Large intestine (tissue), 3 donors: Measurements from ENCODE around the gene DGKK. TPM values are rescaled to one million over a fixed set of nuclear protein-coding genes. Genes with fewer than 3 reads are reported as not detected.

ENCODE experiments used
- DNase-seq, 2 donors: peaks; one replicate each; pipeline versions ENCODE4 v3.0.0 to v3.0.0-alpha.2; 2013
- H3K27ac ChIP-seq: one replicate; pipeline ENCODE4 v1.5.1; 2013; ENCODE audit warnings: low read length
- H3K27me3 ChIP-seq: 2 replicates; pipeline ENCODE4 v1.6.1; 2013; ENCODE audit warnings: low read length; ENCODE audit not compliant: control insufficient read depth, insufficient read depth
- H3K36me3 ChIP-seq: 2 replicates; pipeline ENCODE4 v1.6.1; 2013; ENCODE audit warnings: low read length; ENCODE audit not compliant: control insufficient read depth, insufficient read depth
- H3K4me1 ChIP-seq: one replicate; pipeline ENCODE4 v1.6.1; 2013; ENCODE audit warnings: low read length; ENCODE audit not compliant: control insufficient read depth, insufficient read depth
- H3K4me3 ChIP-seq: one replicate; pipeline ENCODE4 v1.5.1; 2013; ENCODE audit warnings: low read length
- H3K9me3 ChIP-seq: one replicate; pipeline ENCODE4 v1.6.1; 2013; ENCODE audit warnings: mild to moderate bottlenecking, low read depth, low read length, moderate library complexity; ENCODE audit not compliant: control insufficient read depth
- WGBS: methylation state at CpG from one replicate; pipeline ENCODE4 v1.1.5; 2013; ENCODE audit warnings: low lambda C conversion rate; ENCODE audit not compliant: insufficient coverage; 5-methylcytosine and 5-hydroxymethylcytosine counted together
- polyA plus RNA-seq: library from polyadenylated mRNA; unstranded; fragments of 120-200 nt; gene quantifications from one replicate; pipeline ENCODE4 v1.2.1, GENCODE V29; 2013

DGKK gene
- polyA plus RNA-seq, 1 donor, result 0.09 TPM

GRCh38 chrX:50469206-50469605 lies 1.4 kb downstream of the DGKK start:
- peaks cover 68% of the 10 kb centered on the region for H3K27me3 ChIP-seq
- no peaks in the 10 kb centered on the region for H3K9me3 ChIP-seq
- no peaks in the 10 kb centered on the region for H3K36me3 ChIP-seq
- H3K4me3 ChIP-seq, result no peak overlapping the region
- no peak overlapping the region for H3K27ac ChIP-seq
- no CpG with 5 or more reads among the region's 24 CpGs for WGBS
- no peak for DNase-seq
- no peaks in the 10 kb centered on the region for H3K4me1 ChIP-seq

- WGBS, result no CpG with 5 or more reads among the region's 1 CpG
- Histone ChIP-seq H3K4me3 (no peak overlapping the region), H3K4me1 (no peaks in the 10 kb centered on the region), H3K36me3 (no peaks in the 10 kb centered on the region), H3K27me3 (no peaks in the 10 kb centered on the region), H3K27ac (no peak overlapping the region), H3K9me3 (no peaks in the 10 kb centered on the region)
- DNase-seq, result no peak
Measured at GRCh38 chrX:50459615-50460014, 11.0 kb downstream of the DGKK start.

- Histone ChIP-seq H3K36me3 (no peaks in the 10 kb centered on the region), H3K9me3 (no peaks in the 10 kb centered on the region), H3K27ac (no peak overlapping the region), H3K4me1 (no peaks in the 10 kb centered on the region), H3K27me3 (no peaks in the 10 kb centered on the region), H3K4me3 (no peak overlapping the region)
- no peak for DNase-seq
- 80% methylated on average over 1 of the region's 3 CpGs for WGBS
Measured at GRCh38 chrX:50458483-50458882, 12.1 kb downstream of the DGKK start.

- Histone ChIP-seq H3K4me1 (no peaks in the 10 kb centered on the region), H3K36me3 (no peaks in the 10 kb centered on the region), H3K27ac (no peak overlapping the region), H3K27me3 (no peaks in the 10 kb centered on the region), H3K4me3 (no peak overlapping the region), H3K9me3 (no peaks in the 10 kb centered on the region)
- no peak for DNase-seq
- WGBS, result no CpG with 5 or more reads among the region's 6 CpGs
Measured at GRCh38 chrX:50456712-50457484, 13.7 kb downstream of the DGKK start.

- Histone ChIP-seq H3K4me3 (no peak overlapping the region), H3K36me3 (no peaks in the 10 kb centered on the region), H3K4me1 (no peaks in the 10 kb centered on the region), H3K27ac (no peak overlapping the region), H3K9me3 (no peaks in the 10 kb centered on the region), H3K27me3 (no peaks in the 10 kb centered on the region)
- DNase-seq, result no peak
Measured at GRCh38 chrX:50452782-50453181, 17.8 kb downstream of the DGKK start.

- DNase-seq, result no peak
- Histone ChIP-seq H3K36me3 (no peaks in the 10 kb centered on the region), H3K4me3 (no peak overlapping the region), H3K27ac (no peak overlapping the region), H3K27me3 (no peaks in the 10 kb centered on the region), H3K9me3 (no peaks in the 10 kb centered on the region), H3K4me1 (no peaks in the 10 kb centered on the region)
- WGBS, result no CpG with 5 or more reads among the region's 1 CpG
Measured at GRCh38 chrX:50450324-50450723, 20.3 kb downstream of the DGKK start.

- no peak overlapping the region for H3K4me3 ChIP-seq
Measured at GRCh38 chrX:50448565-50448964, 22.1 kb downstream of the DGKK start.

GRCh38 chrX:50447535-50447934 lies 23.1 kb downstream of the DGKK start:
- no CpG with 5 or more reads among the region's 3 CpGs for WGBS
- Histone ChIP-seq H3K27me3 (no peaks in the 10 kb centered on the region), H3K4me1 (no peaks in the 10 kb centered on the region), H3K36me3 (no peaks in the 10 kb centered on the region), H3K4me3 (no peak overlapping the region), H3K9me3 (no peaks in the 10 kb centered on the region), H3K27ac (no peak overlapping the region)
- DNase-seq, result no peak

More at GRCh38 chrX:50448565-50448964, 22.1 kb downstream of the DGKK start:
- no peaks in the 10 kb centered on the region for H3K27me3 ChIP-seq
- H3K36me3 ChIP-seq, result no peaks in the 10 kb centered on the region
- no peaks in the 10 kb centered on the region for H3K9me3 ChIP-seq
- H3K4me1 ChIP-seq, result no peaks in the 10 kb centered on the region
- WGBS, result no CpG with 5 or more reads among the region's 2 CpGs
- peak in 1 of 2 donors; percentile 10 for DNase-seq
- no peak overlapping the region for H3K27ac ChIP-seq

GRCh38 chrX:50442426-50443116 lies 28.1 kb downstream of the DGKK start:
- H3K27ac ChIP-seq, result no peak overlapping the region
- H3K27me3 ChIP-seq, result no peaks in the 10 kb centered on the region
- H3K4me3 ChIP-seq, result no peak overlapping the region
- no peaks in the 10 kb centered on the region for H3K9me3 ChIP-seq
- DNase-seq, result no peak
- H3K4me1 ChIP-seq, result no peaks in the 10 kb centered on the region
- H3K36me3 ChIP-seq, result no peaks in the 10 kb centered on the region
- no CpG with 5 or more reads among the region's 3 CpGs for WGBS

- Histone ChIP-seq H3K4me1 (no peaks in the 10 kb centered on the region), H3K4me3 (no peak overlapping the region), H3K36me3 (no peaks in the 10 kb centered on the region), H3K9me3 (no peaks in the 10 kb centered on the region), H3K27me3 (no peaks in the 10 kb centered on the region), H3K27ac (no peak overlapping the region)
- WGBS, result no CpG with 5 or more reads among the region's 6 CpGs
- DNase-seq, result no peak
Measured at GRCh38 chrX:50436797-50437196, 33.8 kb downstream of the DGKK start.
